ENCODE data around the gene FLRT3. TPM values are rescaled to one million over a fixed set of nuclear protein-coding genes. Genes with fewer than 3 reads are reported as not detected.

FLRT3 gene
- not detected in 2 replicates for total RNA-seq

DNA sequence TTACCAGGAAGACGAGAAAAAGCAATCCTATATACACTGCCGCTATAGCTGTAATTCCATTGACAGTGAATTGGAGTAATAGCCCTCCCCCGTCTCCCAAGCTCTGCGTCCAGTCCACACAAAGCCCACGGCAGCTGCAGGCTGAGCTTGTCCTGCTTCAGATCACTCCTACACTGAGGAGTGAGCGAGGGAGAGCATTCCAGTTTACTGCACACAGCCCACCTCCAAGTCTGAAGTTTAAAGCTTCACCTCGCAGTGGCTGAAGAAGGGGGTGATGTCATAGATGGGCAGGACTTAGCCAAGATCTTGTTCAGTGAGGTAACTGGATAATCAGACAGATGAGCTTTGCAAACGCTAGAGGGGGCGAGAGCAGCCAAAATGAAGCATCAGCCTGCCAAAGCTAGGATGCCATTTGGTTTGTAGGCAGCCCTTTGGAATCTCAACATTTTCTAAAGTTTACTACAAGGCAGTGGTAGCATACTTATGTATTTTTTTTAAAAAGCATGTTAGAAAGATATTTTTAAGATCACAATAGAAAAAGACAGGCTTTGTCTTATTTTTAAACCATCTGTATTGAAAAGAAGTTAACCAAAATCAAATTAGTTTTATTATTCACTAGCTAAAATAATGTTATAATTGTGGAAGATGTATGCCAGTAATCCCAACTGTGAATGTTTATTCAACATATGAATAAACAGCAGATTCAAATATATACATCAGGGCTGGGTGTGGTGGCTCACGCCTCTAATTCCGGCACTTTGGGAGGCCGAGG lies at the start of gene FLRT3:
Gene FLRT3 (minus strand): TSS at position 213 of the 772 bp plus-strand sequence. CDS start 10,106 bp downstream, outside the sequence.
- intact Hi-C loops (cut with micrococcal nuclease), result no loop called here
- H3K27ac Mint-ChIP-seq, result no peak within 1 kb of the TSS
- no peaks in the 10 kb centered on the region for H3K36me3 Mint-ChIP-seq (ENCODE audit: low read depth)
- no peaks in the 10 kb centered on the region for H3K9me3 Mint-ChIP-seq
- no peaks in the 10 kb centered on the region for H3K4me1 Mint-ChIP-seq (ENCODE audit: low read depth)
- H3K4me3 Mint-ChIP-seq, result no peak within 1 kb of the TSS
- DNase-seq (ENCODE audit: low spot score), result no peak
- no peaks in the 10 kb centered on the region for H3K27me3 Mint-ChIP-seq (ENCODE audit: insufficient read depth)

DNA sequence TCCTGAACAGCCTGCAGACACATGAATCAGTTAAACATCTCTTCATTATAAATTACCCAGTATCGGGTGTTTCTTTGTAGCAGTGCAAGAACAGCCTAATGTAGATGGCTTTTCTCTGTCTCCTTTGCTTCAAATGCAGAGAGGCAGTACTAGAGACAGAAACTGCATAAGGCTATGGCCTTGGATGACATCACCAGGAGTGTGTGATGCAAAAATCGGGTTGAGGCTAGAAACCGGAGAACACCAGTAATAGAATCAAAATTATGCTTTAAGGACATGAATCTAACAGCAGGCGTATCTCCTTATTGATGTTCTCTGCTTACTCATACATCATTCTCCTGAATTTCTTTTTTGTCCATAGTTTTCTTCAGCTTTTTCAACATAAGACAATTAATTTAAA lies 49.3 kb upstream of the FLRT3 start:
- Mint-ChIP-seq H3K4me3 (no peak overlapping the region), H3K27me3 (ENCODE audit: insufficient read depth) (no peaks in the 10 kb centered on the region), H3K4me1 (ENCODE audit: low read depth) (no peaks in the 10 kb centered on the region), H3K27ac (no peak overlapping the region), H3K36me3 (ENCODE audit: low read depth) (no peaks in the 10 kb centered on the region), H3K9me3 (peaks cover 27% of the 10 kb centered on the region)
- no peak for DNase-seq (ENCODE audit: low spot score)
- intact Hi-C loops (cut with micrococcal nuclease), result no loop called here

DNA sequence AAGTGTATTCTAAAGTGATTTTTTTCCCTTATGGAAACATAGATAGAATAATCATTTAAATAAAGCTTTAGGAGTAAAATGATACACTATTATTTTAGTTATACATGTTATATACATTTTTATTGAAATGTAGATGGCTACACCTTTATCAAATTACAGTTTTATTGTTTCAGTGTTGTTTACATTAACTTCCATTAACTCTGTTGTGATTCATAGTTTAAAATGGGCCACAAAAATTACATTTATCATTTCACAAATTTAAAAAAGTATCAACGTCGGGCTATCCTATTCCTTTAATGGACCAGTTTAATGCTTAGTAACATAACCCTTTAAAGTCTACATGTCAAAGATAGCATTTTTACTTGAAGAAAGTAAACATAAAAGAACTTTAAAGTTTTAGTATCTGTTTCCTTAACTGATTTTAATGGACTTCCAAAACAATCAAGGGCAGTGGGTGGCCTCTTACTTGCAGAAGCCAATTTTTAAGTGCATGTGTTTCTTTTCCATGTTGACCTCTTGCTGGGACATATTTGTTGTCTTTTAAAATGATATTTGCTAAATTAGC lies 47.8 kb upstream of the FLRT3 start:
- Mint-ChIP-seq H3K27ac (no peak overlapping the region), H3K4me3 (no peak overlapping the region), H3K27me3 (ENCODE audit: insufficient read depth) (no peaks in the 10 kb centered on the region), H3K36me3 (ENCODE audit: low read depth) (no peaks in the 10 kb centered on the region), H3K4me1 (ENCODE audit: low read depth) (no peaks in the 10 kb centered on the region), H3K9me3 (peaks cover 21% of the 10 kb centered on the region)
- intact Hi-C loops (cut with micrococcal nuclease), result no loop called here
- no peak for DNase-seq (ENCODE audit: low spot score)

DNA sequence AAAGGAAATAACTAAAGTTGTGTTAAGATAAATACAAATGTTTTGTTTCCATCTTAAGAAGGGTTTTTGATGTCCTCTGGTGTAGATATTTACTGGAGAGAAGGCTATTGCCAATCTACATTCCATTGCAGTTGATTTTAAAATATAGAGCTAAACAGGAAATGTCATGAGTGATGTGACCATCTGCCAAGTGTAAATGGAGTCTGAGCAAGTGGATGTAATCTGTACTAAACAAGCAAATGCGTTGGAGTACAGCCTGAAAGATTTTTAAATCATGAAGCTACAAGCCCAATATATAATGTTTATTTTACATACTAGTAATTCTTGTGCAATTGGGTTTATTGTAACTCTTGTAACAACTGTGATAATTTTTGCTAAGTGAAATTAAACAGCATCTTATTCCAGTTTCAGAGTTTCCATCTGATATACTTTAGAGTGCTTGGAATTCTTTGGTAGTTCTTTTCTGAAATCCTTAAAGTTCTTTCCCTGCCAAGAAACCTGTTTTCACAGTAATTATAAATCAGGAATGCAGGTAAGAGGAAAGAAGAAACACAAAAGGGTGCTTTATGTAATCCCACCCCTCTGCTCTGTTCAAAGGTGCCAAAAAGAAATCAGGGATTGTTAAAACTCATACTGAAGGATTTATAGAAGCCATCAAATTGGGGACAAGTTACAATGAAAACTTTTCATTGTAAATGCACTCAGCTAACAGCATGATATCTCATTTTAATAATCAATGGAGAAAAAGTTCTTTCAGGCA lies 47.2 kb upstream of the FLRT3 start:
- Mint-ChIP-seq H3K27me3 (ENCODE audit: insufficient read depth) (no peaks in the 10 kb centered on the region), H3K9me3 (peaks cover 15% of the 10 kb centered on the region), H3K4me3 (no peak overlapping the region), H3K4me1 (ENCODE audit: low read depth) (no peaks in the 10 kb centered on the region), H3K36me3 (ENCODE audit: low read depth) (no peaks in the 10 kb centered on the region), H3K27ac (no peak overlapping the region)
- intact Hi-C loops (cut with micrococcal nuclease), result no loop called here
- DNase-seq (ENCODE audit: low spot score), result no peak

DNA sequence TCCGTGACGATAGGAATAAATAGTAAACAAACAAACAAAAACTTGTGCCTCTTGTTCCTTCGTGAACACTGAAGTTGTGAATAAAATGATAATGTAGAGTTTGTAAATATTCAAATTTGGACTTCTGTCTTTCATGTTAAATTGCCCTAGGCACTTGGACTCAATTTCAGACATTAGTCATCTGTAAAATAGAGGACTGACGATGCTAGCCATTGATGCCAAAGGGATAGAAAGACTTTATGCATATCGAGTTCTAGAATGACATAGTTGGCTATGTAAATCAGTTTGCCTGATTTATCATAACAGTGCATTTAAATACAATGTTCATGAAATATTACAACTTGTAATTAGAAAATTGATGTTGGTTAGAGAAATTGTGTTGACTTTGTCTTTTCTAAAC lies 45.9 kb upstream of the FLRT3 start:
- H3K27me3 Mint-ChIP-seq (ENCODE audit: insufficient read depth), result no peaks in the 10 kb centered on the region
- H3K9me3 Mint-ChIP-seq, result peaks cover 8% of the 10 kb centered on the region
- no peaks in the 10 kb centered on the region for H3K4me1 Mint-ChIP-seq (ENCODE audit: low read depth)
- no peak overlapping the region for H3K27ac Mint-ChIP-seq
- DNase-seq (ENCODE audit: low spot score), result no peak
- H3K4me3 Mint-ChIP-seq, result no peak overlapping the region
- H3K36me3 Mint-ChIP-seq (ENCODE audit: low read depth), result no peaks in the 10 kb centered on the region
- intact Hi-C loops (cut with micrococcal nuclease), result no loop called here

DNA sequence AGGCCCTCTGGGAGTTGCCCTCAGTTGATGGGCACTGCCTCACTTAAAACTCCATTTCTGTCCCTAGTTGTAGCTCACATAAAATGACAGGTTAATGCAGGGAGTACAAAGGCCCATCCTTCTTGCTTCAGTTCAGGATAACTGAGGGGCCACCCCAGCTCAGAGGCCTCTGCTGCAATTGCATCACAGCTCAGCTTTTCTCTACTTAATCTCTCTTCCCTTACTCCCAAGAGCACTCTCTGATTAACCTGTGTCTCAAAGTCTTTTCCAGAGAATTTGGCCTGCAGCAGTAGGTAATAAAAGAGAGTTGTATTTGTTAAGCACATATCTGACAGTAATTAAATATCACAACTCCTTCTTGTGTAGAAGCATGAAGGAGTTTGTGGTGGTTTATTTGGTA lies 40.9 kb upstream of the FLRT3 start:
- DNase-seq (ENCODE audit: low spot score), result no peak

DNA sequence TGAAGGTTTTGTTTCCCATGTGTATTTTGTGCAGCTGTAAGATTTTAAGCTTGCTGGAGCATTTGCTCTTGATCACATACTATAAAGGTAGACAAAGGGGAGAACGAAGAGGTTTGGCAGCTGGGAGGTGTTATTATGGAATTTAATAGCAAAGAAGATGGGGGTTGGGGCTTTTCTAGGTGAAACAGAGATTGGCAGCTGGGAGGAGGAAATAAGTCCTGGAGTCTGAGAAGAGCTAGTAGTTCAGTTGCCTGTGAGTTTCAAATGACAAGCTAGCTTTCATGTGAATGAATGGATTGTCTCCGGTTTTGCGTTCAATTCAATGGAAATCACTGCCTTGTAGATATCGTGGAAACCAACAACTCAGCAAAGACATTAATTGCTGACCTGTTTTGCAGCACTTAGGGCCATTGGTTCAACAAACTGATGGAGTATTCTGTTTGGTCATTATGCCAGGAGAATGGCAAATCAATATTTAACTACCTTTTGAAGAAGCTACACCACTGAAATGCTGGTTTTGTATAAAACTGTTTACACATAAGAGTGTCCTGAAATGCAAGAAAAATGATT lies 38.1 kb upstream of the FLRT3 start:
- Mint-ChIP-seq H3K27me3 (ENCODE audit: insufficient read depth) (no peaks in the 10 kb centered on the region), H3K4me1 (ENCODE audit: low read depth) (no peaks in the 10 kb centered on the region), H3K36me3 (ENCODE audit: low read depth) (no peaks in the 10 kb centered on the region), H3K4me3 (no peak overlapping the region), H3K9me3 (peaks cover 8% of the 10 kb centered on the region), H3K27ac (no peak overlapping the region)
- no peak for DNase-seq (ENCODE audit: low spot score)
- intact Hi-C loops (cut with micrococcal nuclease), result no loop called here

More for the DNA sequence above, 40.9 kb upstream of the FLRT3 start:
- intact Hi-C loops (cut with micrococcal nuclease), result no loop called here
- Mint-ChIP-seq H3K4me1 (ENCODE audit: low read depth) (no peaks in the 10 kb centered on the region), H3K27me3 (ENCODE audit: insufficient read depth) (no peaks in the 10 kb centered on the region), H3K27ac (no peak overlapping the region), H3K4me3 (no peak overlapping the region), H3K36me3 (ENCODE audit: low read depth) (no peaks in the 10 kb centered on the region), H3K9me3 (peaks cover 4% of the 10 kb centered on the region)

DNA sequence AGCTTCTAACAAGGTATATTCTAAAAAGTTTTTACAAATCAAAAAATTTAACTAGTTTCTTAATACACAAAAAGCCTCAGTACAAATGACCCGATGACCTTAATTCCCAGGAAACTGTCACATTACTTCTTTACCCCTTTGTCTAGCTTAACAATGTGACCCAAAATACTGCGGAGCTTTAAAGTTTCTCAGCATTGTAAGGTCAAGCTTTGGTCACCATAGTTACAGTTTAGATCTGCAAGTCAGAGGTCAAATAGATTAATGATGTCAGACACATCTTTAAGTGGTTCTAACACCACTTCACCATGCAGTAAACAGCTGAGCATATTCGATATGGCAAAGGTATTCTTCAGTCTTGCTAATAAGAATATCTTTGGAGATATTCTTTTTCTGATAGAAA lies 36.8 kb upstream of the FLRT3 start:
- H3K4me1 Mint-ChIP-seq (ENCODE audit: low read depth), result no peaks in the 10 kb centered on the region
- H3K36me3 Mint-ChIP-seq (ENCODE audit: low read depth), result no peaks in the 10 kb centered on the region
- no peak overlapping the region for H3K27ac Mint-ChIP-seq
- intact Hi-C loops (cut with micrococcal nuclease), result no loop called here
- no peak overlapping the region for H3K4me3 Mint-ChIP-seq
- DNase-seq (ENCODE audit: low spot score), result no peak
- no peaks in the 10 kb centered on the region for H3K27me3 Mint-ChIP-seq (ENCODE audit: insufficient read depth)
- peaks cover 8% of the 10 kb centered on the region for H3K9me3 Mint-ChIP-seq

DNA sequence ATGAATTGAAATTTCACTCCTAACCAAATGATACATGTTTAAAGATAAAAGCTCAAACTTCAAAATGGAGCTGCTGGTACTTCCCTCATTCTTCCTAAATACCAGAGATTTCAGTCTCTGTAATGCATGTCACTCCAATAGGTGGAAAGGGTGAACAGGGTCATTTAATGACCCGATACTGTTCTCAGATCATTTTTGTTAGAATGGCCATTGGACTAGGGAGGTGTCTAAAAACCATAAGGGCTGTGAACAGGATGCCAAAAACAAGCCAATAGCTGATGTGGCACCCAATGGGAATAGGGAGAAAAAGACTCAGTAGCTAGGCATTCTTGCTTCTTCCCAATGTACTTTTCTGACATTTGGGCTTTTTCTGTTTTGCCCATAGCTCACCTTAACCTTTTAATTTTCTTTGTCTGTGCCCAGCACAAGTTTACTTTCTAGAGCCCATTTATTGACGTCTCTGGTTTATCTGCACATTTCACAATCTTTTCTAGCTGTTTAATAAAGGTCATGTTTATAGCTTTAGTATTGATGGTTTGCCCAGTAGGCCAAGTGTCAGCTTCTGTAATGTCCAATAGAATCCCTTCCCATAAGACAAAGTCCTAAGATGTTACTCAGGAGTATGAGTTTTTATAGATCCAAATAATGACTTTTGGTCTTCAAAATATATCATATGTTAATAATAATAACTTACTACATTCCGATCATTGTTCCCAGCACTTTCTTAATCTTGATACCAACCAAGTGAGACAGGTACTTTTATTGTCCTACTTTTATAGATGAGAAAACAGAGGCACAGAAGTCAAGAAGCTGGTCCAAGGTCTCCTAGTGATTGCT lies 24.3 kb upstream of the FLRT3 start:
- intact Hi-C loops (cut with micrococcal nuclease), result no loop called here
- Mint-ChIP-seq H3K27me3 (ENCODE audit: insufficient read depth) (no peaks in the 10 kb centered on the region), H3K27ac (no peak overlapping the region), H3K4me1 (ENCODE audit: low read depth) (no peaks in the 10 kb centered on the region), H3K9me3 (peaks cover 18% of the 10 kb centered on the region), H3K36me3 (ENCODE audit: low read depth) (no peaks in the 10 kb centered on the region), H3K4me3 (no peak overlapping the region)
- DNase-seq (ENCODE audit: low spot score), result no peak

DNA sequence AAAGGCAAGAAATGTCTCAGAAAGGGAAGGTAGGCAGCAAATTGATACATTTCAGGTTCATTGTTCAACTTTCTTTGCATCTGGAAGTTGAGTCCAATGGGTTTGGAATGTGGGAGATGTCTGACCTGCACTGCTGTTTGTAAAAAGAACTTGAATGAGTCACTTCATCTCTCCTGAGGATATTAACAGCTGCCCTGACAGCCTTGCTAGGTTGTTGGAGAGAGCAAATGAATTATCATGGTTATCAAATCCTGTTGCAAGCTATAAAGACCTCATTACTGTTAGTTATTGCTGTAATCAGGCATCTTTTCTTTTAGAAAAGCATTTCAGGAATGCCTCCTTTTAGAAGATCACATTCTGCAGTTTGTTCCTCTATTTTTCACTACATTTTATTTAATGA lies 23.0 kb upstream of the FLRT3 start:
- H3K27ac Mint-ChIP-seq, result no peak overlapping the region

DNA sequence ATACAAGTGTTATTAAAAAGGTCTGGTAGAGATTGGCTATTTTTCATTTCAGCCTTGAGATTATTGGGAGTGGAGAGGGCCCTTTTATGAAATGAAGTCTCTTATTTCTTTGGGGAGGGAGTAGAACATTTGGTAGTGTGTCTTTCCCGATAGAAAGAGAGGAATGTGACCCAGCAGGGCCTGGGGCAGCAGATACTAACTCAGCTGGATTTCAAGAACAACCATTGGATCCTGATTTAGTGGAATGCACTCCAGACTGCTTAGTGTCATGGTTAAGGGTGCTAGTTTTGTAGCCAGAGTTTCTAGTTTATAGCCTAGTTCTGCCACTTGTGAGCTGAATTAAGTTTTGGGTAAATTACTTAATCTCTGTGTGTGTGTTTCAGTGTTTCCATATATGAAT lies 18.4 kb upstream of the FLRT3 start:
- Mint-ChIP-seq H3K4me1 (ENCODE audit: low read depth) (no peaks in the 10 kb centered on the region), H3K36me3 (ENCODE audit: low read depth) (no peaks in the 10 kb centered on the region), H3K4me3 (no peak overlapping the region), H3K9me3 (peaks cover 11% of the 10 kb centered on the region), H3K27ac (no peak overlapping the region), H3K27me3 (ENCODE audit: insufficient read depth) (no peaks in the 10 kb centered on the region)
- DNase-seq (ENCODE audit: low spot score), result no peak
- intact Hi-C loops (cut with micrococcal nuclease), result no loop called here

More for the DNA sequence above, 23.0 kb upstream of the FLRT3 start:
- Mint-ChIP-seq H3K36me3 (ENCODE audit: low read depth) (no peaks in the 10 kb centered on the region), H3K9me3 (peaks cover 13% of the 10 kb centered on the region), H3K27me3 (ENCODE audit: insufficient read depth) (no peaks in the 10 kb centered on the region), H3K4me3 (no peak overlapping the region), H3K4me1 (ENCODE audit: low read depth) (no peaks in the 10 kb centered on the region)
- no peak for DNase-seq (ENCODE audit: low spot score)
- intact Hi-C loops (cut with micrococcal nuclease), result no loop called here

DNA sequence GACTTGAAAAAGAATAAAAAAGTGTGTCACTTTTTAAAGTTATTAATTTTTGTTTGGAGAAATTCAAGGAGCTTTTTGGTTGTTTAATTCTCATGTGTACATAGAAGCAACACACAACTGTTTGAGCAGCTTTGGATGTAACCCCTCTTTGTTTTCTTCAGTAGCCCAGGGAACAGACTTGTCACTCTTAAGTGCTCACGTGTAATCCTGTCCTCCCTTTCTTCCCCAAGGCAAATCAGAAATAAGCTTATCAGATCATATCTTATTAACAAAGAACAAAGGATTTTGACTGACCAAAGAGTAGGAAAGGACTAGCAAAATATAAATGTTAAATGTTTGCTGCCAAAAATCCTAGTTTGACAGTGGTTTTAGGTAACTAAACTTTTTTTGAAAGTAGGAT lies 7.3 kb upstream of the FLRT3 start:
- H3K9me3 Mint-ChIP-seq, result peaks cover 3% of the 10 kb centered on the region
- no peak for DNase-seq (ENCODE audit: low spot score)
- no peak overlapping the region for H3K4me3 Mint-ChIP-seq
- H3K4me1 Mint-ChIP-seq (ENCODE audit: low read depth), result no peaks in the 10 kb centered on the region
- intact Hi-C loops (cut with micrococcal nuclease), result no loop called here
- no peaks in the 10 kb centered on the region for H3K36me3 Mint-ChIP-seq (ENCODE audit: low read depth)
- H3K27ac Mint-ChIP-seq, result no peak overlapping the region
- no peaks in the 10 kb centered on the region for H3K27me3 Mint-ChIP-seq (ENCODE audit: insufficient read depth)

Measured in activated T-helper 1 cell treated with anti-CD3 and anti-CD28 coated beads, Interleukin-12 subunit alpha, Interleukin-12 subunit beta, Interleukin-2, Interleukin-4 antibody, amounts not matched to agents 30 ng/mL and 10 ng/mL and 1 ng/mL, durations not matched to agents 14 hours and 24 hours and 36 hours (primary cell).